Choroid plexus epithelial cell (primary cell): ENCODE results near the gene RSU1.
A peak's percentile ranks its signal among the peaks of the same experiment; 100 is the strongest.

ENCODE experiments used
- DNase-seq: peaks from one replicate; pipeline ENCODE4 v3.0.0-alpha.2; 2010; ENCODE audit warnings: low read depth
- H3K4me3 ChIP-seq: 2 replicates; pipeline ENCODE4 v1.5.1; 2011; ENCODE audit warnings: low read depth, mild to moderate bottlenecking, control low read depth, low read length, moderate library complexity
- TF ChIP-seq, protein P1 (sequence below): conservative IDR thresholded peaks from 2 replicates; pipeline ENCODE4 v1.5.1; 2011; ENCODE audit warnings: low read depth, mild to moderate bottlenecking, control low read depth, inconsistent platforms, low read length, moderate library complexity

RSU1 gene

DNA sequence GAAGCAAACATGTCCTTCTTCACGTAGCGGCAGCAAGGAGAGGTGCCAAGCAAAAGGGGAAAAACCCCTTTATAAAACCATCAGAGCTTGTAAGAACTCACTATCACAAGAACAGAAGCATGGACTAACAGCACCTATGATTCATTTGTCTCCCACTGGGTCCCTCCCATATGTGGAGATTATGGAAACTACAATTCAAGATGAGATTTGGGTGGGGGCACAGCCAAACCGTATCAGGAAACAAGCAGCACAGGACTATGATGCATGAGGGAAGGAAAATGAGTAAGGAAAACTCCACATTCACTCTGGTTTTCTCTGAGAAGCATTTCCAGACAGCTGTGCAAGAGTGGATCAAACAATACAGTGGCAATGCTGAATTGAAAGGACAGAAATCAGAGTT lies 81.6 kb downstream of the RSU1 start:
- no peak overlapping the region for H3K4me3 ChIP-seq
- TF ChIP-seq, protein P1, sequence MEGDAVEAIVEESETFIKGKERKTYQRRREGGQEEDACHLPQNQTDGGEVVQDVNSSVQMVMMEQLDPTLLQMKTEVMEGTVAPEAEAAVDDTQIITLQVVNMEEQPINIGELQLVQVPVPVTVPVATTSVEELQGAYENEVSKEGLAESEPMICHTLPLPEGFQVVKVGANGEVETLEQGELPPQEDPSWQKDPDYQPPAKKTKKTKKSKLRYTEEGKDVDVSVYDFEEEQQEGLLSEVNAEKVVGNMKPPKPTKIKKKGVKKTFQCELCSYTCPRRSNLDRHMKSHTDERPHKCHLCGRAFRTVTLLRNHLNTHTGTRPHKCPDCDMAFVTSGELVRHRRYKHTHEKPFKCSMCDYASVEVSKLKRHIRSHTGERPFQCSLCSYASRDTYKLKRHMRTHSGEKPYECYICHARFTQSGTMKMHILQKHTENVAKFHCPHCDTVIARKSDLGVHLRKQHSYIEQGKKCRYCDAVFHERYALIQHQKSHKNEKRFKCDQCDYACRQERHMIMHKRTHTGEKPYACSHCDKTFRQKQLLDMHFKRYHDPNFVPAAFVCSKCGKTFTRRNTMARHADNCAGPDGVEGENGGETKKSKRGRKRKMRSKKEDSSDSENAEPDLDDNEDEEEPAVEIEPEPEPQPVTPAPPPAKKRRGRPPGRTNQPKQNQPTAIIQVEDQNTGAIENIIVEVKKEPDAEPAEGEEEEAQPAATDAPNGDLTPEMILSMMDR = no peak
- peak; percentile 57 for DNase-seq

DNA sequence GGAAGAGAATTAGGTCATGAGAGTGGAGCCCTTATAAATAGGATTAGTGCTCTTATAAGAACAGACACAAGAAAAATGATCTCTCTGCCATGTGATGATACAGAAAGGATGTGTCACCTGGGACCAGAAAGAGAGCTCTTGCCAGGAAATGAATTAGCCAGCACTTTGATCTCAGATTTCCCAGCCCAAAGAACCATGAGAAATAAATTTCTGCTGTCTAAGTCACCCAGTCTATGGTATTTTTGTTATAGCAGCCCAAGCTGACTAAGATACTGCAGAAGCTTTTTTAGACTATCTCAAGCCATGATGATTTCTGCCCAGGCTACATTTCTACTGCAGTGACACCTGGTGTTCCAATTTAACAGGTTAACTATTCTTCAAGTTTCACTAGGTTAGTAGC lies 84.8 kb downstream of the RSU1 start:
- H3K4me3 ChIP-seq = no peak overlapping the region
- TF ChIP-seq, protein P1 = no peak
- DNase-seq = peak; percentile 26

DNA sequence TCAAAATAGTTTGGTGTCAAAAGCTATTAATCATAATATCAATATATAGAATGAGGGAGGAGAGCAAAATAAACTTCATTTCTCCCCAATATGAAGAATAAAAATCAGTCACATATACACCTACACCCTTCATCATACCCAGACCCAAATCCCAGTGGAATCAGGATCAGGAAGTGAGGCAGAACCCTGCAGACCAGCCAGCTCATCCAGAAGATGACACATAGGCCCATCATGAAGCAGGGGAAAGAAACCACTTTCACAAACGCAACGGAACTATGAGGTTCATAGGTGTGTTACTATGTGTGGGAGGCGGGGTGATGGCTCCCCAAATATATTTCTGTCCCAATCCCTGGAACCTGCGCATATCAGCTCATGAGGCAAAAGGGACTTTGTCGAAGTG lies 89.0 kb downstream of the RSU1 start:
- H3K4me3 ChIP-seq = no peak overlapping the region
- TF ChIP-seq, protein P1 = no peak
- no peak for DNase-seq

DNA sequence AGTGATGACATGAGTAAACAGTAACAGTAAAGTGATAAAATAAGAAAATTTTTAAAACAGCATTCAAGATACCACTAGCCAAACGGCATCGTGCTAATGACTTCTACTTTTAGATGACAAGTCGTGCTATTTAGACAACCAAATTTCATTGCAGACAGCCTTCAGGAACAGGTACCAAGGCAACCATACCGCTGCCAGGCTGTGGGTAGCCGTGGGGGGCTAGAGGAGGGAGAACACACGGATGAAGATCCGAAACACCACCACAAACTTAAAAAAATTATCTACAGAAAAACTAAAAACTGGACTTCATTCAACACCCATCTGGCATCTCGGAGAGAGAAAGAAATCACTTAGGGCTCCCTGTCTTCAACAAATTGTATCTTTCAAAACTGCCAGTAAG lies 89.6 kb downstream of the RSU1 start:
- no peak for DNase-seq
- no peak overlapping the region for H3K4me3 ChIP-seq
- TF ChIP-seq, protein P1 = no peak

DNA sequence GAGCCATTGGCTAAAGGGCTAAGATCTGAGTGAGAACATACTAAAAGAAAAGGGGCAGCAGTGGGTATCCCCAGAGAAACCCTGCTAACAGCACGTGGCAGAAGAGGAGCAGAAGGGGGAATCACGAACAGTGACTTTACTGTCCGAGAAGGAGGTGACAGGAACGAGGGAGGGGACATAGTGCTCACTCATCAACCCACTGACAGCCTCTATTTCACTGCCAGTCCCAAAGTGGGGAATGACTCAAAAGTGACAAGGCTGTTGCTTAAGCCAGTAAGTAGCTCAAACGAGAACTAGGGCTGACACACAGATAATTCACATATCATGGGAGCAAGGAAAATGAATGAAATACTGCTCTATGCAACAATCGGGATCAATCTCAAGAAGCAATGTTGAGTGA lies 92.7 kb downstream of the RSU1 start:
- no peak overlapping the region for H3K4me3 ChIP-seq
- TF ChIP-seq, protein P1 = no peak
- DNase-seq = no peak

DNA sequence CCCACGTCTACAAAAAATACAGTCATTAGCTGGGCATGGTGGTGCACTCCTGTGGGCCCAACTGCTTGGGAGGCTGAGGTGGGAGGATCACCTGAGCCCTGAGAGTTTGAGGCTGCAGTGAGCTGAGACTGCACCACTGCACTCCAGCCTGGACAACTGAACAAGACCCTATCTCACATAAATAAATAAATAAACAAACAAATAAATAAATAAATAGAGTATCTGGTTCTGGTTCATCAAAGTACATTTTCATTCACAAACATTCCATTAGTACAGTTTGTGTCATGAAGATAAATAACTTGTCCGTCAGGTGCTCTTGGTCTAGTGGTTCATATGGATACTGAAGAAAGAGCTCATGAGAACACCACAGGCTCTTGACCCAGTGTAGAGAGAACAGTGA lies 96.4 kb downstream of the RSU1 start:
- no peak overlapping the region for H3K4me3 ChIP-seq
- no peak for DNase-seq

More for the DNA sequence above, 96.4 kb downstream of the RSU1 start:
- TF ChIP-seq, protein P1 = no peak
